Central memory CD8-positive, alpha-beta T cell (primary cell): ENCODE data around the gene JAKMIP3.

Experiments
- ATAC-seq: fragments of 150-1000 bp; cut with Tn5 transposase; replicated peaks from 2 replicates; pipeline ENCODE4 v1.10.0; 2022; ENCODE audit warnings: mild to moderate bottlenecking, moderate FRiP score, moderate number of reproducible peaks; ENCODE audit not compliant: poor library complexity, severe bottlenecking; ENCODE audit errors: extremely low read depth
- DNase-seq, 2 donors: peaks; one replicate each; pipeline ENCODE4 v3.0.0; 2021; ENCODE audit warnings: low spot score in 2 of 2
- H3K27ac Mint-ChIP-seq: one replicate; pipeline ENCODE4 v1.8.0; 2022; ENCODE audit warnings: low read depth, mild to moderate bottlenecking, moderate library complexity, mixed read lengths
- H3K27me3 Mint-ChIP-seq: one replicate; pipeline ENCODE4 v1.8.0; 2022; ENCODE audit warnings: mixed read lengths
- H3K36me3 Mint-ChIP-seq: one replicate; pipeline ENCODE4 v1.8.0; 2022; ENCODE audit warnings: mild to moderate bottlenecking, moderate library complexity, mixed read lengths; ENCODE audit not compliant: insufficient read depth
- H3K4me1 Mint-ChIP-seq: one replicate; pipeline ENCODE4 v1.8.0; 2022; ENCODE audit warnings: mixed read lengths
- H3K4me3 Mint-ChIP-seq: one replicate; pipeline ENCODE4 v1.8.0; 2022; ENCODE audit warnings: mild to moderate bottlenecking, moderate library complexity, mixed read lengths
- H3K9me3 Mint-ChIP-seq: one replicate; pipeline ENCODE4 v1.8.0; 2022; ENCODE audit warnings: mixed read lengths

Gene JAKMIP3

DNA sequence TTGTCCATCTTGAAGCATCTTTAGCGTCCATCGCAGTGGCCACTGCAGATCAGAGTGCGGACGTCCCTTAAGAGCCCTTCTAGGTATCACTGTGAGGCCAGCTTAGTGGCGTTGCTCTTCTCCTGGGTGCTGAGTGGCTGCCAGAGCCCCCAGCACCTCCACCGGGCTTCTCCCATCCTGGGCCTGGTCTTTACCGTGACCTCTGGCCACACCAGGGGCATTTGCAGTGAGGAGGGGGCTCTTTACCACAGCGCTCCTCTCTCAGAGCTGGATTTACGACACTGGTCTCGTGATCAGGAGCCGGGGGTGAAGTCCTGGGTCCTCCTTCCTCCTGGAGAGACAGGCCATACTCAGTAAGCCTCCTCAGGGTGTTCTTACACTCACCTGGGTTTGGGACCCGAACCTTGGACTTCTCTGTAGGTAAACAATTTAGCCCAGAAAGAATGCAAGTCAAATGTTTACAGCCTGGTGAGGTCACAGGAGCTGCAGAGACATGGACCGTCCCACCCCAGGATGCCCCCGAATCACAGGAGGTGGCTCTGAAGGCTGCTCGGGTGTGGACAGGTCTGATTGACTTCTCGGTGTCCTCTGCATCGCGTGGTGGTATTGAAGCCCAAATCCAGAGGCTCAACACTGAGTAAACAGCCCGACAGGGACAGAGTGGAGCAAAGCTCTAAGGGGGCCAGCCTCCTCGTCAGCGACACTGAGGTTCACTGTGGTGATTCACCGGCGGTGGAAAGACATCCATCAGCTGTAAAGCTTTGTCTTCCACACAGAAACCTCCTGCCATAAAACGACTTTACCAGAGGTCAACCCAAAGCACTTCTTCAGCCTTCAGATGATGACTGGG is 33.0 kb downstream of the JAKMIP3 start:
- peaks cover 92% of the 10 kb centered on the region for H3K27me3 Mint-ChIP-seq
- no peak overlapping the region for H3K27ac Mint-ChIP-seq
- H3K9me3 Mint-ChIP-seq: no peaks in the 10 kb centered on the region
- no peak for DNase-seq
- H3K36me3 Mint-ChIP-seq: no peaks in the 10 kb centered on the region
- H3K4me3 Mint-ChIP-seq: no peak overlapping the region
- no peaks in the 10 kb centered on the region for H3K4me1 Mint-ChIP-seq
- no peak for ATAC-seq

- Mint-ChIP-seq H3K27me3 (peaks cover 84% of the 10 kb centered on the region), H3K27ac (no peak overlapping the region), H3K4me1 (no peaks in the 10 kb centered on the region), H3K9me3 (no peaks in the 10 kb centered on the region), H3K36me3 (no peaks in the 10 kb centered on the region), H3K4me3 (no peak overlapping the region)
- DNase-seq: no peak
- ATAC-seq: no peak
Measured at GRCh38 chr10:132099389-132100090, 33.8 kb downstream of the JAKMIP3 start.

DNA sequence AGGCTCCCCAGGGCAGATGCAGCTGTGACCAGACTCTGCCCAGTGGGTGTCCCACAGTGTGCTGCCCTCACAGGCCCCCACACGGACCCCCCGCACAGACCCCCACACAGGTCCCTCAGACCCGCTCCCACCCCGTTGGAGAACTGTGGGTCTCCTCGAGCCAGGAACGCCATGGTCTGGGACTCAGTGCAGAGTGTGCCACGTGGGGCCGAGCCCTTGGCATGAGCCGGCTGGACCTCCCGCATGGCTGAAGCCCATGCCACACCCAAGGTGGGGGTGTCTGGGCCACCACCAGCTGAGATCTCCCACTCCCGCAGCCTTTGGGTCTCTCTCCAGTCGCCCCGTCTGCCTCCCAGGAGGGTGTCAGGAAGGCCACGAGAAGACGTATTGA is 34.3 kb downstream of the JAKMIP3 start:
- Mint-ChIP-seq H3K9me3 (no peaks in the 10 kb centered on the region), H3K27ac (no peak overlapping the region), H3K27me3 (peaks cover 79% of the 10 kb centered on the region), H3K4me3 (no peak overlapping the region), H3K4me1 (no peaks in the 10 kb centered on the region), H3K36me3 (no peaks in the 10 kb centered on the region)
- ATAC-seq (no peak), DNase-seq (no peak)

DNA sequence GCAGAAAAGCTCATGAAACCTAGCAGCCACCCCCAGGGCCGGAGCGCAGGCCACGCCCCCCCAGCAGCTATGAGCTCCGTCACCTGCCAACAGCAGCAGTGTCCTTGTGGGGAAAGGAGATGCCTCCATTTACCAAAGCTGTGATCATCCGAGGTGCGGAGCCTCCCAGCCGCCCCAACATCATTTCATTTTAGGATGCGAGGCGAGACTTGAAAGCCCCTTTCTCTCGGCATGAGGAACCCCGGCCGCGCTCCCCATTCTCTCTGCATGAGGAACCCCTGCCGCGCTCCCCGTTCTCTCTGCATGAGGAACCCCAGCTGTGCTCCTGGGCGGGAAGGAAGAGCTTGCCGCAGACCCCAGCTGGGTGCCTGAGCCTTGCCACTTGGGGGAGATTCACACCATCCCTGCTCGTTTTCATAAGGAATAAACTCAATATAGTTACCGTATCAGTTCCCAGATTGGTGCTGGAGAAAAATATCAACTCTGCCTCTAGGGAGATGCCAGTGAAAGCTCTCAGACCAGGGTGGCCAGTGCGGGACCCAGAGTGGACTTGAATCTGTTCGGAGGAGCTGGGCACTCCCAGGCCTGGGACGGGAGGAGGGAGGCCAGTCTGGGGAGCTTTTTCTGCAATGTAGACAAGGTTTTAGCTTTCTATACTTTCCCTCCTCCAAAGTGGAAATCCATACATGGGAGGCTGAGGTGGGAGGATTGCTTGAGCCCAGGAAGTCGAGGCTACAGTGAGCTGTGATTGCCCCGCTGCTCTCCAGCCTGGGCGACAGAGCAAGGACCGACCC is 35.0 kb downstream of the JAKMIP3 start:
- Mint-ChIP-seq H3K27ac (no peak overlapping the region), H3K27me3 (peaks cover 72% of the 10 kb centered on the region), H3K9me3 (no peaks in the 10 kb centered on the region), H3K36me3 (no peaks in the 10 kb centered on the region), H3K4me3 (no peak overlapping the region), H3K4me1 (no peaks in the 10 kb centered on the region)
- ATAC-seq: no peak
- no peak for DNase-seq

- H3K27me3 Mint-ChIP-seq: peaks cover 64% of the 10 kb centered on the region
- H3K36me3 Mint-ChIP-seq: no peaks in the 10 kb centered on the region
Measured at GRCh38 chr10:132101529-132101928, 35.8 kb downstream of the JAKMIP3 start.

GRCh38 chr10:132102071-132102716 is 36.4 kb downstream of the JAKMIP3 start:
- peaks cover 58% of the 10 kb centered on the region for H3K27me3 Mint-ChIP-seq
- H3K36me3 Mint-ChIP-seq: no peaks in the 10 kb centered on the region
- H3K27ac Mint-ChIP-seq: no peak overlapping the region
- H3K4me1 Mint-ChIP-seq: no peaks in the 10 kb centered on the region
- no peak overlapping the region for H3K4me3 Mint-ChIP-seq
- no peaks in the 10 kb centered on the region for H3K9me3 Mint-ChIP-seq
- no peak for ATAC-seq
- no peak for DNase-seq

More at GRCh38 chr10:132101529-132101928, 35.8 kb downstream of the JAKMIP3 start:
- H3K4me3 Mint-ChIP-seq: no peak overlapping the region
- H3K4me1 Mint-ChIP-seq: no peaks in the 10 kb centered on the region
- H3K27ac Mint-ChIP-seq: no peak overlapping the region
- H3K9me3 Mint-ChIP-seq: no peaks in the 10 kb centered on the region
- DNase-seq (no peak), ATAC-seq (no peak)

DNA sequence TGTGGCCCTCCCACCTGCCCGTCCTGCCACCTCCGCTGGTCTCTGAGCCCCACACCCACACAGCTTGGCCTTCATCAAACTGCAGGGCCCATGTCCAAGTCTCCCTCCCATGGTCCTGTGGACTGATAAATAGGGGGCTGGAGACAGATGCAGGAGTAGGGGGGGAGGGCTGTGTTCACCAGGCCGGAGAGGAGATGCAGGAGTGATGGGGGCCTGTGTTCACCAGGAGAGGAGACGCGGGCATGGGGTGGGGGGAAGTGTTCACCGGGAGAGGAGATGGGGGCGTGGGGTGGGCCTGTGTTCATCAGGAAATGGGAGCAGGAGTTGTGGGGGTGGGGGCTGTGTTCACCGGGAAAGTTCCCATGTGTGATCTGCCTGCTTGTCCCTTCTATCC is 37.0 kb downstream of the JAKMIP3 start:
- peak overlapping the region; percentile 70 for H3K27ac Mint-ChIP-seq
- no peaks in the 10 kb centered on the region for H3K36me3 Mint-ChIP-seq
- H3K4me1 Mint-ChIP-seq: no peaks in the 10 kb centered on the region
- H3K9me3 Mint-ChIP-seq: no peaks in the 10 kb centered on the region
- ATAC-seq (no peak), DNase-seq (no peak)
- H3K4me3 Mint-ChIP-seq: no peak overlapping the region
- H3K27me3 Mint-ChIP-seq: peaks cover 53% of the 10 kb centered on the region

GRCh38 chr10:132103116-132103910 is 37.6 kb downstream of the JAKMIP3 start:
- no peaks in the 10 kb centered on the region for H3K4me1 Mint-ChIP-seq
- H3K27me3 Mint-ChIP-seq: peaks cover 47% of the 10 kb centered on the region
- H3K4me3 Mint-ChIP-seq: no peak overlapping the region
- H3K27ac Mint-ChIP-seq: peak overlapping the region; percentile 70
- no peaks in the 10 kb centered on the region for H3K9me3 Mint-ChIP-seq
- no peak for ATAC-seq
- DNase-seq: no peak
- H3K36me3 Mint-ChIP-seq: no peaks in the 10 kb centered on the region

DNA sequence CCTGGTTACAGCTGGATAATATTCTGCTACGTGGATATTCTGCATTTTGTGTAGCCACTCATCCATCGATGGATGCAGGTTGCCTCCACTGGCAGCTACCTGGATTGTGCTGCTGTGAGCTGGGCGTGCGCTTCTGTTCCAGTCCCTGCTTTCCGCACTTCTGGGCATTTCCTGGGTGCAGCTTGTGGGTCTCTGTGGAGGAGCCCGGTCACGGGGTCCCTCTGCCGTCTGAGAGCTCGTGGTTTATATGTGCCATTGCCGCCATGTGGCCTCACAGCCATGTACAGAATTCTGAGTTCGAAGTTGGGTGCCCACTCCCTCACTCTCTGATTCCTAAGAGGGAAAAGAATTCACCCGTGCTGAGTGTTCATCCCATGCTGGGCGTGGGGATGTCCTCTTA is 38.3 kb downstream of the JAKMIP3 start:
- Mint-ChIP-seq H3K9me3 (no peaks in the 10 kb centered on the region), H3K27me3 (peaks cover 43% of the 10 kb centered on the region)

GRCh38 chr10:132104471-132105301 is 38.9 kb downstream of the JAKMIP3 start:
- DNase-seq: no peak
- ATAC-seq: no peak
- Mint-ChIP-seq H3K27me3 (peaks cover 39% of the 10 kb centered on the region), H3K36me3 (no peaks in the 10 kb centered on the region), H3K27ac (no peak overlapping the region), H3K9me3 (no peaks in the 10 kb centered on the region), H3K4me3 (no peak overlapping the region), H3K4me1 (no peaks in the 10 kb centered on the region)

More for the DNA sequence above, 38.3 kb downstream of the JAKMIP3 start:
- H3K4me3 Mint-ChIP-seq: no peak overlapping the region
- no peak overlapping the region for H3K27ac Mint-ChIP-seq
- H3K36me3 Mint-ChIP-seq: no peaks in the 10 kb centered on the region
- no peak for DNase-seq
- no peaks in the 10 kb centered on the region for H3K4me1 Mint-ChIP-seq
- ATAC-seq: no peak

GRCh38 chr10:132105302-132105995 is 39.7 kb downstream of the JAKMIP3 start:
- Mint-ChIP-seq H3K4me1 (no peaks in the 10 kb centered on the region), H3K27ac (no peak overlapping the region)
- no peak for ATAC-seq

More at GRCh38 chr10:132105302-132105995, 39.7 kb downstream of the JAKMIP3 start:
- Mint-ChIP-seq H3K4me3 (no peak overlapping the region), H3K36me3 (no peaks in the 10 kb centered on the region), H3K27me3 (peaks cover 34% of the 10 kb centered on the region), H3K9me3 (no peaks in the 10 kb centered on the region)
- no peak for DNase-seq
